ENCODE data around the gene ZNF497.
"Not testable (repeated sequence)": the region's sequence is repeated elsewhere in the genome, so short reads cannot be mapped to it uniquely, and the experiment has no call there.

ZNF497 gene

GRCh38 chr19:58326914-58327726 lies 35.4 kb downstream of the ZNF497 start, which contains the start of gene ZSCAN22:
Gene ZSCAN22, plus strand, starts transcription at chr19:58326994. Its CDS starts 7,809 bp downstream, at chr19:58334803.
- Histone ChIP-seq H3K9me3 (ENCODE audit: control insufficient read depth, low read length) (no peaks in the 10 kb centered on the region), H3K27me3 (ENCODE audit: control insufficient read depth, insufficient read depth, low read length, poor library complexity, severe bottlenecking) (no peaks in the 10 kb centered on the region), H3K36me3 (ENCODE audit: control insufficient read depth, insufficient read depth, low read length) (no peaks in the 10 kb centered on the region), H3K27ac (ENCODE audit: insufficient read depth, low read depth, low read length, poor library complexity, severe bottlenecking) (no peak within 1 kb of the TSS), H3K4me1 (ENCODE audit: control insufficient read depth, insufficient read depth, low read length) (peaks cover 8% of the 10 kb centered on the region), H3K4me3 (ENCODE audit: insufficient read depth, low read depth, low read length) (peak within 1 kb of the TSS; percentile 60)
- 1 to 2% methylated on average over 62 of the region's 62 CpGs for WGBS, 2 experiments

- Histone ChIP-seq H3K36me3 (ENCODE audit: control insufficient read depth, insufficient read depth, low read length) (no peaks in the 10 kb centered on the region), H3K27me3 (ENCODE audit: control insufficient read depth, insufficient read depth, low read length, poor library complexity, severe bottlenecking) (no peaks in the 10 kb centered on the region), H3K4me1 (ENCODE audit: control insufficient read depth, insufficient read depth, low read length) (peaks cover 8% of the 10 kb centered on the region), H3K27ac (ENCODE audit: insufficient read depth, low read depth, low read length, poor library complexity, severe bottlenecking) (no peak overlapping the region), H3K9me3 (ENCODE audit: control insufficient read depth, low read length) (no peaks in the 10 kb centered on the region), H3K4me3 (ENCODE audit: insufficient read depth, low read depth, low read length) (peak overlapping the region; percentile 60)
- 1% methylated on average over 9 of the region's 9 CpGs for WGBS, 2 experiments
These were observed 36.0 kb downstream of the ZNF497 start for GRCh38 chr19:58326501-58326913.

GRCh38 chr19:58325311-58326022 lies 37.1 kb downstream of the ZNF497 start:
- WGBS, 2 experiments, result 87 to 94% methylated on average over 6 of the region's 6 CpGs
- Histone ChIP-seq H3K4me3 (ENCODE audit: insufficient read depth, low read depth, low read length) (peak overlapping the region; percentile 60), H3K27ac (ENCODE audit: insufficient read depth, low read depth, low read length, poor library complexity, severe bottlenecking) (no peak overlapping the region), H3K27me3 (ENCODE audit: control insufficient read depth, insufficient read depth, low read length, poor library complexity, severe bottlenecking) (no peaks in the 10 kb centered on the region), H3K4me1 (ENCODE audit: control insufficient read depth, insufficient read depth, low read length) (peaks cover 8% of the 10 kb centered on the region), H3K9me3 (ENCODE audit: control insufficient read depth, low read length) (no peaks in the 10 kb centered on the region), H3K36me3 (ENCODE audit: control insufficient read depth, insufficient read depth, low read length) (no peaks in the 10 kb centered on the region)

GRCh38 chr19:58319241-58319640 lies 43.3 kb downstream of the ZNF497 start:
- Histone ChIP-seq H3K27ac (ENCODE audit: insufficient read depth, low read depth, low read length, poor library complexity, severe bottlenecking) (no peak overlapping the region), H3K4me3 (ENCODE audit: insufficient read depth, low read depth, low read length) (no peak overlapping the region), H3K9me3 (ENCODE audit: control insufficient read depth, low read length) (no peaks in the 10 kb centered on the region), H3K4me1 (ENCODE audit: control insufficient read depth, insufficient read depth, low read length) (no peaks in the 10 kb centered on the region), H3K27me3 (ENCODE audit: control insufficient read depth, insufficient read depth, low read length, poor library complexity, severe bottlenecking) (no peaks in the 10 kb centered on the region), H3K36me3 (ENCODE audit: control insufficient read depth, insufficient read depth, low read length) (peaks cover 11% of the 10 kb centered on the region)
- 94 to 95% methylated on average over 10 of the region's 10 CpGs for WGBS, 2 experiments

- WGBS, 2 experiments, result 81 to 82% methylated on average over 4 of the region's 4 CpGs
These were observed 44.3 kb downstream of the ZNF497 start for GRCh38 chr19:58318297-58318696.

GRCh38 chr19:58317476-58318072 lies 45.0 kb downstream of the ZNF497 start:
- Histone ChIP-seq H3K9me3 (ENCODE audit: control insufficient read depth, low read length) (no peaks in the 10 kb centered on the region), H3K27ac (ENCODE audit: insufficient read depth, low read depth, low read length, poor library complexity, severe bottlenecking) (no peak overlapping the region), H3K36me3 (ENCODE audit: control insufficient read depth, insufficient read depth, low read length) (peaks cover 22% of the 10 kb centered on the region), H3K27me3 (ENCODE audit: control insufficient read depth, insufficient read depth, low read length, poor library complexity, severe bottlenecking) (no peaks in the 10 kb centered on the region), H3K4me1 (ENCODE audit: control insufficient read depth, insufficient read depth, low read length) (no peaks in the 10 kb centered on the region), H3K4me3 (ENCODE audit: insufficient read depth, low read depth, low read length) (no peak overlapping the region)
- 83 to 88% methylated on average over 7 of the region's 7 CpGs for WGBS, 2 experiments

More at GRCh38 chr19:58318297-58318696, 44.3 kb downstream of the ZNF497 start:
- no peak overlapping the region for H3K4me3 ChIP-seq (ENCODE audit: insufficient read depth, low read depth, low read length)
- H3K4me1 ChIP-seq (ENCODE audit: control insufficient read depth, insufficient read depth, low read length), result no peaks in the 10 kb centered on the region
- no peaks in the 10 kb centered on the region for H3K27me3 ChIP-seq (ENCODE audit: control insufficient read depth, insufficient read depth, low read length, poor library complexity, severe bottlenecking)
- peaks cover 15% of the 10 kb centered on the region for H3K36me3 ChIP-seq (ENCODE audit: control insufficient read depth, insufficient read depth, low read length)
- H3K9me3 ChIP-seq (ENCODE audit: control insufficient read depth, low read length), result no peaks in the 10 kb centered on the region
- no peak overlapping the region for H3K27ac ChIP-seq (ENCODE audit: insufficient read depth, low read depth, low read length, poor library complexity, severe bottlenecking)

GRCh38 chr19:58315580-58315979 lies 47.0 kb downstream of the ZNF497 start:
- Histone ChIP-seq H3K4me3 (ENCODE audit: insufficient read depth, low read depth, low read length) (no peak overlapping the region), H3K36me3 (ENCODE audit: control insufficient read depth, insufficient read depth, low read length) (peaks cover 32% of the 10 kb centered on the region), H3K27me3 (ENCODE audit: control insufficient read depth, insufficient read depth, low read length, poor library complexity, severe bottlenecking) (no peaks in the 10 kb centered on the region), H3K4me1 (ENCODE audit: control insufficient read depth, insufficient read depth, low read length) (no peaks in the 10 kb centered on the region), H3K27ac (ENCODE audit: insufficient read depth, low read depth, low read length, poor library complexity, severe bottlenecking) (no peak overlapping the region), H3K9me3 (ENCODE audit: control insufficient read depth, low read length) (no peaks in the 10 kb centered on the region)
- WGBS, 2 experiments, result 93 to 94% methylated on average over 2 of the region's 2 CpGs

GRCh38 chr19:58311345-58311865 lies 51.1 kb downstream of the ZNF497 start:
- Histone ChIP-seq H3K9me3 (ENCODE audit: control insufficient read depth, low read length) (no peaks in the 10 kb centered on the region), H3K36me3 (ENCODE audit: control insufficient read depth, insufficient read depth, low read length) (peaks cover 34% of the 10 kb centered on the region)
- 93 to 95% methylated on average over 7 of the region's 7 CpGs for WGBS, 2 experiments

GRCh38 chr19:58310685-58311084 lies 51.9 kb downstream of the ZNF497 start:
- H3K36me3 ChIP-seq (ENCODE audit: control insufficient read depth, insufficient read depth, low read length), result peaks cover 34% of the 10 kb centered on the region
- not testable (repeated sequence) for H3K27me3 ChIP-seq (ENCODE audit: control insufficient read depth, insufficient read depth, low read length, poor library complexity, severe bottlenecking); H3K27ac ChIP-seq (ENCODE audit: insufficient read depth, low read depth, low read length, poor library complexity, severe bottlenecking); H3K9me3 ChIP-seq (ENCODE audit: control insufficient read depth, low read length); H3K4me3 ChIP-seq (ENCODE audit: insufficient read depth, low read depth, low read length); H3K4me1 ChIP-seq (ENCODE audit: control insufficient read depth, insufficient read depth, low read length)
- WGBS, 2 experiments, result 47 to 51% methylated on average over 12 of the region's 13 CpGs

More at GRCh38 chr19:58311345-58311865, 51.1 kb downstream of the ZNF497 start:
- H3K4me3 ChIP-seq (ENCODE audit: insufficient read depth, low read depth, low read length), result no peak overlapping the region
- no peaks in the 10 kb centered on the region for H3K27me3 ChIP-seq (ENCODE audit: control insufficient read depth, insufficient read depth, low read length, poor library complexity, severe bottlenecking)
- H3K27ac ChIP-seq (ENCODE audit: insufficient read depth, low read depth, low read length, poor library complexity, severe bottlenecking), result no peak overlapping the region
- H3K4me1 ChIP-seq (ENCODE audit: control insufficient read depth, insufficient read depth, low read length), result peaks cover under 1% of the 10 kb centered on the region

- Histone ChIP-seq H3K27me3 (ENCODE audit: control insufficient read depth, insufficient read depth, low read length, poor library complexity, severe bottlenecking) (no peaks in the 10 kb centered on the region), H3K36me3 (ENCODE audit: control insufficient read depth, insufficient read depth, low read length) (peaks cover 14% of the 10 kb centered on the region), H3K9me3 (ENCODE audit: control insufficient read depth, low read length) (no peaks in the 10 kb centered on the region), H3K4me1 (ENCODE audit: control insufficient read depth, insufficient read depth, low read length) (peaks cover 7% of the 10 kb centered on the region), H3K4me3 (ENCODE audit: insufficient read depth, low read depth, low read length) (no peak overlapping the region), H3K27ac (ENCODE audit: insufficient read depth, low read depth, low read length, poor library complexity, severe bottlenecking) (no peak overlapping the region)
- 93 to 98% methylated on average over 4 of the region's 4 CpGs for WGBS, 2 experiments
These were observed 54.8 kb downstream of the ZNF497 start for GRCh38 chr19:58307736-58308135.
